Fibroblast of upper back skin (primary cell): ENCODE data around the gene MSMP.

Source experiments
- DNase-seq: peaks from one replicate; pipeline ENCODE4 v3.0.0-alpha.2; 2013

Gene MSMP

GRCh38 chr9:35741740-35742139 lies 12.3 kb downstream of the MSMP start:
- DNase-seq, result no peak

GRCh38 chr9:35740243-35740642 lies 13.8 kb downstream of the MSMP start:
- DNase-seq, result no peak

- no peak for DNase-seq
Measured at GRCh38 chr9:35738924-35739323, 15.2 kb downstream of the MSMP start.

GRCh38 chr9:35738186-35738585 lies 15.9 kb downstream of the MSMP start:
- DNase-seq, result no peak

GRCh38 chr9:35737143-35737542 lies 16.9 kb downstream of the MSMP start:
- DNase-seq, result no peak

GRCh38 chr9:35736201-35736633 lies 17.9 kb downstream of the MSMP start:
- peak; percentile 72 for DNase-seq

GRCh38 chr9:35734096-35734495 lies 20.0 kb downstream of the MSMP start:
- no peak for DNase-seq

- peak; percentile 68 for DNase-seq
Measured at GRCh38 chr9:35732800-35733541, 21.1 kb downstream of the MSMP start.

GRCh38 chr9:35732185-35732799 lies 21.8 kb downstream of the MSMP start, which contains the start of the genes CREB3 and TLN1:
Gene CREB3 (plus strand): TSS chr9:35732666. CDS start chr9:35732773, 107 bp downstream.
Gene TLN1 (minus strand): TSS chr9:35732195. CDS start chr9:35725694, 6,501 bp downstream.
- peak; percentile 99 for DNase-seq

- no peak for DNase-seq
Measured at GRCh38 chr9:35731415-35732184, 22.5 kb downstream of the MSMP start.

- no peak for DNase-seq
Measured at GRCh38 chr9:35730486-35730854, 23.6 kb downstream of the MSMP start.

GRCh38 chr9:35729700-35730485 lies 24.2 kb downstream of the MSMP start:
- DNase-seq, result peak; percentile 93

- no peak for DNase-seq
Measured at GRCh38 chr9:35729101-35729500, 25.0 kb downstream of the MSMP start.

GRCh38 chr9:35728041-35728971 lies 25.8 kb downstream of the MSMP start:
- peak; percentile 97 for DNase-seq

GRCh38 chr9:35727676-35728040 lies 26.4 kb downstream of the MSMP start:
- DNase-seq, result no peak

- peak; percentile 39 for DNase-seq
Measured at GRCh38 chr9:35726931-35727330, 27.1 kb downstream of the MSMP start.

- DNase-seq, result no peak
Measured at GRCh38 chr9:35725362-35725761, 28.7 kb downstream of the MSMP start.

GRCh38 chr9:35723908-35724307 lies 30.2 kb downstream of the MSMP start:
- no peak for DNase-seq

GRCh38 chr9:35723426-35723825 lies 30.6 kb downstream of the MSMP start:
- DNase-seq, result no peak

GRCh38 chr9:35719546-35719945 lies 34.5 kb downstream of the MSMP start:
- DNase-seq, result no peak

- no peak for DNase-seq
Measured at GRCh38 chr9:35718721-35719511, 35.2 kb downstream of the MSMP start.
